Measurements from ENCODE around the gene FOXL1.

Gene FOXL1

DNA sequence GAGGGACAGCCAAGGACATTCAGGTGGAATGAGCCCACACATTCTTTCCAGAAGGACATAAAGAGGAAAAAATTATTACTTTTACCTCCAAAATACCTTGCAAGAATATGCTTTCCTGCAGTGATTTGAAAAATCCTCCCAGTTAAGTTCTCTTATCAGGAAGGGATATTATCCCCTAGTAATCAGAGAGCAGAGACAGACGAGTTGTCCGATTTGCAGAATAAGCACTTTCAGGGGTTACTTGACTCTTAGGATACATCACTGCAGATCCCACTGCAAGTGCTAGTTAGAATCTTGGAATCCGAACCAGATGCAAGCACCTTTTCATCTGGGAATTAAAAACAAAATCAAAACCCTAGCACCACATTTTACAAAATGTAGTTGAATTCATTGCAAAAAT lies 33.6 kb downstream of the FOXL1 start:
- no peaks in the 10 kb centered on the region for H3K79me2 ChIP-seq (ENCODE audit: insufficient read depth, low read length)
- H3K27me3 ChIP-seq (ENCODE audit: low read length) = no peaks in the 10 kb centered on the region
- TF ChIP-seq, protein P1, sequence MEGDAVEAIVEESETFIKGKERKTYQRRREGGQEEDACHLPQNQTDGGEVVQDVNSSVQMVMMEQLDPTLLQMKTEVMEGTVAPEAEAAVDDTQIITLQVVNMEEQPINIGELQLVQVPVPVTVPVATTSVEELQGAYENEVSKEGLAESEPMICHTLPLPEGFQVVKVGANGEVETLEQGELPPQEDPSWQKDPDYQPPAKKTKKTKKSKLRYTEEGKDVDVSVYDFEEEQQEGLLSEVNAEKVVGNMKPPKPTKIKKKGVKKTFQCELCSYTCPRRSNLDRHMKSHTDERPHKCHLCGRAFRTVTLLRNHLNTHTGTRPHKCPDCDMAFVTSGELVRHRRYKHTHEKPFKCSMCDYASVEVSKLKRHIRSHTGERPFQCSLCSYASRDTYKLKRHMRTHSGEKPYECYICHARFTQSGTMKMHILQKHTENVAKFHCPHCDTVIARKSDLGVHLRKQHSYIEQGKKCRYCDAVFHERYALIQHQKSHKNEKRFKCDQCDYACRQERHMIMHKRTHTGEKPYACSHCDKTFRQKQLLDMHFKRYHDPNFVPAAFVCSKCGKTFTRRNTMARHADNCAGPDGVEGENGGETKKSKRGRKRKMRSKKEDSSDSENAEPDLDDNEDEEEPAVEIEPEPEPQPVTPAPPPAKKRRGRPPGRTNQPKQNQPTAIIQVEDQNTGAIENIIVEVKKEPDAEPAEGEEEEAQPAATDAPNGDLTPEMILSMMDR (IDR thresholded peaks at IDR 0.05; ENCODE audit: insufficient read depth, low read length, poor library complexity, severe bottlenecking) = no peak
- TF ChIP-seq EZH2phosphoT487 (conservative IDR thresholded peaks at IDR 0.05; ENCODE audit: low read length) = no peak
- no peak overlapping the region for H2AFZ ChIP-seq (ENCODE audit: low read depth, low read length, severe bottlenecking)
- H3K9ac ChIP-seq (ENCODE audit: low read length) = no peak overlapping the region
- no peak overlapping the region for H3K4me2 ChIP-seq (ENCODE audit: low read depth, low read length, poor library complexity, severe bottlenecking)
- no peaks in the 10 kb centered on the region for H3K36me3 ChIP-seq (ENCODE audit: low read length)
- H3F3A ChIP-seq (ENCODE audit: insufficient read depth) = no peaks in the 10 kb centered on the region
- no peak overlapping the region for H3K27ac ChIP-seq (ENCODE audit: low read depth, low read length)
- no peaks in the 10 kb centered on the region for H3K9me2 ChIP-seq (replicated peaks; ENCODE audit: insufficient read depth, low read length)
- no peaks in the 10 kb centered on the region for H3K9me3 ChIP-seq (ENCODE audit: insufficient read depth, low read length)
- H4K20me1 ChIP-seq (ENCODE audit: low read depth, low read length) = no peaks in the 10 kb centered on the region
- H3K4me3 ChIP-seq (ENCODE audit: insufficient read depth, low read length, poor library complexity, severe bottlenecking) = no peak overlapping the region

DNA sequence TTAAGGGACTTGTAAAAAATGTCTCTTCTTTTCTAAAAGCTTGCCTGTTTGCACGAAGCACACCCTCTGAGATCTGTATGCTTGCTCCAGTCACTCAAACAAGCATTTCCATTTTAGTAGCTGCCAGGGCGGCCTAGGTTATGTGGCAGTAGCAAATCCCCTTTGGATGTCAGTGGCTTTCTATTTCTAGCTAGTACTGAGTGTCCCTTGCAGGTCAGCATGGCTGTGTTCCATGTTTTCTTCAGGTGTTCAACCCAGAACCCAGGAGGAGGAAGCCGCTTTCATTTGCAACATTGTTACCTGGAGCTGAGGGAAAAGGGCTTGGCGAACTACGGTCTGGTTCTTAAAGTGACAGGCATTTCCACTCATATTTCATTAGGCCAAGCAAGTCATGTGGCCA lies 36.4 kb downstream of the FOXL1 start:
- Histone ChIP-seq H3K9ac (ENCODE audit: low read length) (no peak overlapping the region), H3K9me3 (ENCODE audit: insufficient read depth, low read length) (no peaks in the 10 kb centered on the region), H3K4me2 (ENCODE audit: low read depth, low read length, poor library complexity, severe bottlenecking) (no peak overlapping the region), H3K27me3 (ENCODE audit: low read length) (no peaks in the 10 kb centered on the region), H3F3A (ENCODE audit: insufficient read depth) (no peaks in the 10 kb centered on the region), H3K9me2 (replicated peaks; ENCODE audit: insufficient read depth, low read length) (no peaks in the 10 kb centered on the region), H2AFZ (ENCODE audit: low read depth, low read length, severe bottlenecking) (no peak overlapping the region), H3K79me2 (ENCODE audit: insufficient read depth, low read length) (no peaks in the 10 kb centered on the region), H3K4me3 (ENCODE audit: insufficient read depth, low read length, poor library complexity, severe bottlenecking) (no peak overlapping the region), H3K36me3 (ENCODE audit: low read length) (no peaks in the 10 kb centered on the region), H3K27ac (ENCODE audit: low read depth, low read length) (no peak overlapping the region), H4K20me1 (ENCODE audit: low read depth, low read length) (no peaks in the 10 kb centered on the region)
- TF ChIP-seq, protein P1 (IDR thresholded peaks at IDR 0.05; ENCODE audit: insufficient read depth, low read length, poor library complexity, severe bottlenecking) = no peak
- TF ChIP-seq EZH2phosphoT487 (conservative IDR thresholded peaks at IDR 0.05; ENCODE audit: low read length) = no peak

DNA sequence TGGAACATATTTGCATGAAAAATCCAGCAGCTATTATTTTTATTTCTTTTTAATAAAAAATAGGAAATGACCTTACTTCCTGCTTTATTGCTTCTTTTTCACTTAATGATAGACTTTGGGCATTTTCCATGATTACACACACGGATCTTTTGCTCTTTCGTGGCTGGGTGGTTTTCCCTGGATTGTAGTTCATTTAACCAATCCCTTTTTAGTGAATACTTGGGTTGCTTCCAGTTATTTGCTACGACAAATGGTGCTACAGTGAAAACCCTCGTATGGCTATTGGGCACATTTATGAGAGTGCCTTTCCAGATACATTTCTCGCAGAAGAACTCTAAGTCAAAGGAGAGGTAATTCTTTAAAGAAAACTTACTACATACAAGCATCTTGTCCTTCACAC lies 38.6 kb downstream of the FOXL1 start:
- H3K27me3 ChIP-seq (ENCODE audit: low read length) = no peaks in the 10 kb centered on the region
- H3F3A ChIP-seq (ENCODE audit: insufficient read depth) = no peaks in the 10 kb centered on the region
- TF ChIP-seq EZH2phosphoT487 (conservative IDR thresholded peaks at IDR 0.05; ENCODE audit: low read length) = no peak
- TF ChIP-seq, protein P1 (IDR thresholded peaks at IDR 0.05; ENCODE audit: insufficient read depth, low read length, poor library complexity, severe bottlenecking) = no peak
- H3K9me3 ChIP-seq (ENCODE audit: insufficient read depth, low read length) = no peaks in the 10 kb centered on the region
- H3K9me2 ChIP-seq (replicated peaks; ENCODE audit: insufficient read depth, low read length) = no peaks in the 10 kb centered on the region
- no peak overlapping the region for H3K4me2 ChIP-seq (ENCODE audit: low read depth, low read length, poor library complexity, severe bottlenecking)
- no peak overlapping the region for H3K27ac ChIP-seq (ENCODE audit: low read depth, low read length)
- H2AFZ ChIP-seq (ENCODE audit: low read depth, low read length, severe bottlenecking) = no peak overlapping the region
- H4K20me1 ChIP-seq (ENCODE audit: low read depth, low read length) = no peaks in the 10 kb centered on the region
- H3K9ac ChIP-seq (ENCODE audit: low read length) = no peak overlapping the region
- no peak overlapping the region for H3K4me3 ChIP-seq (ENCODE audit: insufficient read depth, low read length, poor library complexity, severe bottlenecking)
- H3K79me2 ChIP-seq (ENCODE audit: insufficient read depth, low read length) = no peaks in the 10 kb centered on the region
- H3K36me3 ChIP-seq (ENCODE audit: low read length) = no peaks in the 10 kb centered on the region
